Left renal cortex interstitium (tissue), 4 donors: Measurements from ENCODE around the gene ACTR5. TPM values are rescaled to one million over a fixed set of nuclear protein-coding genes. Genes with fewer than 3 reads are reported as not detected.
"Not testable (repeated sequence)": the region's sequence is repeated elsewhere in the genome, so short reads cannot be mapped to it uniquely, and the experiment has no call there.

Experiments used
- DNase-seq, 4 donors: peaks; one replicate each; pipeline ENCODE4 v3.0.0-alpha.2; 2013; ENCODE audit warnings: low read depth in 4 of 4, low spot score in 2 of 4, missing footprints in 1 of 4
- polyA plus RNA-seq, 4 donors: library from polyadenylated mRNA; unstranded; fragments of 120-200 nt; gene quantifications; one replicate each; pipeline ENCODE4 v1.2.1, GENCODE V29; 2013; ENCODE audit not compliant: insufficient read length in 4 of 4

ACTR5 gene
- polyA plus RNA-seq, 4 donors = 9.2 to 10.9 (median 9.8) TPM

- DNase-seq = no peak
These were observed 13.9 kb downstream of the ACTR5 start for GRCh38 chr20:38762174-38762573.

DNA sequence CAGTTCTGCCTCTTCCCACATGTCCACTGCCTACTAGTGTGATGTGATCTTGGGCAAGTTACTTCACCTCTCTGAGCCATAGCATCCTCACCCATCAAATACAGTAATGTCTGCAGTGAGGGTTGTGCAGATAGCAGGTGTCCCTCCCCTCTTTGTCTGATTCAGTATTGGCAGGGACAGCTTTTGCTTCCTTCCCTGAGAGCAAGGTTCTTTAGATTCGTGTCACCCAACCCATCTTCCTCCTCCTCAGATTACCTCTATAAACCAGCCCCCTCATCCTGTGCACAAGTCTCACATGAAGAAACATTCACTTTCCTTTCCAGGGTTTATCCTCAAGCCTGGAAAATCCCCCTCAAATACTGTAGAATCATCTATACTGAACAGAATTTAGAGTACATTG is 15.4 kb downstream of the ACTR5 start:
- no peak for DNase-seq

DNA sequence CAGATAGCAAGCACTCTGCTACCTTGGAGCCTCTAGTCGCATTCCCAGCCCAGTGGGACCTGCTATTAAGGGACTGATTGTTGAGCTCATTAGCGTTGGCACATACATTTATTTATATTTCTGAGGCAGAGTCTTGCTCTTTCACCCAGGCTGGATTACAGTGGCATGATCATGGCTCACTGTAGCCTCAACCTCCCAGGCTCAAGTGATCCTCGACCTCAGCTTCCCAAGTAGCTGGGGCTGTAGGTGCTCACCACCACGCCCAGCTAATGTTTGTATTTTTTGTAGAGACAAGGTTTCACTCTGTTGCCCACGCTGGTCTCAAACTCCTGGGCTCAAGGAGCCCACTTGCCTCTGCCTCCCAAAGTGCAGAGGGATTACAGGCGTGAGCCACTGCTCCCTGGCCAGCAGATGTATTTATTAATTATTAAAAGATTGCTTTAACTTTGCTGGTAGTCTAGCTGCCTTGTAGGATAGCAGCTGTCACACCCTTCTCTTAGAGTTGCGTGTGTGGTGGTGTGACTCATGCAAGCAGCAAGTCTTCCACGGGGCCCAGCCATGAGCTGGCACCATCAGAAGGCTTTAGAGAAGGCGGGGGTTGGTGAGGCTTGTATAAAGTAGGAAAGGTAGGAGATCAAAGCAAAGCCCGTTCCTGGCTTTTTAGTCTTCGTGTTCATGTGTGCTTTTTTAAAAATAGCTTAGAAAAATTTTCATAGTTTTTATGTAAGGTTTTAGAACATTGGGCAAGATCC is 16.5 kb downstream of the ACTR5 start:
- no peak for DNase-seq

DNA sequence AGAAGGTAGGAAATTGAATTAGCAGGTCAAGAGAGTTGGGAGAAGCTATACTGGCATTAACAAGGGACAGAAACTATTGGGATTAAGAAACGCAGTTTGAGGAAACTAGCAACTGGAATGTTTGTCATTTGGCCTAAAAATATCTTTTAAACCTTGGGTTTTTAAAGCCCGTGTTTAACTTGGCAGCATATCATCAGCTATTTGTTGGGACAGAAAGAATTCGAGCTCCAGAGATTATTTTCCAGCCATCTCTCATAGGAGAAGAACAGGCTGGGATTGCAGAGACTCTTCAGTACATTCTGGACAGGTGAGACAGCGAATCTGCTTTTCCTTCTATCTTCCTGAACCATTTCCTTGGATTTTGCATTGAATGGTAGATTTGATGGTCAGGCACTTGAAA is 17.8 kb downstream of the ACTR5 start:
- DNase-seq = no peak

- no peak for DNase-seq
These were observed 21.4 kb downstream of the ACTR5 start for GRCh38 chr20:38769376-38770295.

DNA sequence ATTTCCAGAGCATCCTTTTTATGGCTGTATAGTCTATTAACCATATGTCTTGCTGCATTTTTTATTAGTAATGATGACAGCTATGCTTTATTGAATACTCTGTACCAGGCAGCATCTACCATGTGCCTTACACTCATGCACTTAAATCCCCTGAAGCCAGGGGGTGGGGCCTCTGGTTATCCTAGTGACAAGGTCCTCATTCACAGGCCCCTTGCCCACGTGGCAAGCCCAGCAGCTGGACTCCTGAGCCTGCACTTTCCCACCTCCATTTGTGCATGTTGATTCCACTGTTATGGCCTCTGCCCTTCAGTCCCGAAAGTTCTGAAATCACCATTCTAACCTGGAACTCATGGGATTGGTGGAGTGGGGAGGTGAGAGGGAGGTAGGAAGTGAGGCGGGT is 22.3 kb downstream of the ACTR5 start:
- DNase-seq = no peak

DNA sequence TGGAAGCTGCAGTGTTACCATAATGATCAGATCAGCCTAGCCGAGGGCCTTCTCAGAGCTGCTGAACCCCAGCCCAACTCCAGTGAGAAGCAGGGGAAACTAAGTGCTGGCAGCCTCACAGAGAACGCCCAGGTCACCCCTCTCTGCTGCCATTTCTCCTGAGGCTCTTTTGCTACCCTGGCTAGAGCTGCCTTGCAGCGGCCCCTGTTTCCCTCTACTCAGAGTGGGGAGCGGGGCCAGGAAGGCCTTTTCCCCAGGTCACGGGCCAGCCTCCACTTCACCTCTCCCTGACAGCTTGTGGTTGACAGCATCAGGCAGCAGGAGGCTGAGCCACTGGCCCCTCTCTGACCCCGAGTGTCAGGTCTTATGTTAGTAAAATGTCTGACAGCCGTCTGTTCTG is 22.7 kb downstream of the ACTR5 start:
- no peak for DNase-seq

GRCh38 chr20:38771621-38772020 is 23.4 kb downstream of the ACTR5 start:
- DNase-seq = no peak

DNA sequence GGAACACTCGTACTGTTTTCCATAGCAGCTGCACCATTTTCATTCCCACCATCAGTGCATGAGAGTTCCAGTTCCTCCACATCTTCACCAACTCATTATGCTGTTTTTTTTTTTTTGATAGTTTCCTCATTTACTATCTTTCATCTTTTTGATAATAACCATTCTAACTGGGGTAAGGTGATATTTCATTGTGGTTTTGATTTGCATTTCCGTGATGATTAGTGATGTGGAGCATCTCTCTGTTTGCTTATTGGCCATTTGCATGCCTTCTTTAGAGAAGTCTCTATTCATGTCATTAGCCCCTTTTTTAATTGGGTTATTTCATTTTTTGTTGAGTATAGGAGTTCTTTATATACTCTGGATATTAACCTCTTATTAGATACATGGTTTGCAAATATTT is 25.9 kb downstream of the ACTR5 start:
- no peak for DNase-seq

GRCh38 chr20:38776363-38776762 is 28.1 kb downstream of the ACTR5 start:
- no peak for DNase-seq

DNA sequence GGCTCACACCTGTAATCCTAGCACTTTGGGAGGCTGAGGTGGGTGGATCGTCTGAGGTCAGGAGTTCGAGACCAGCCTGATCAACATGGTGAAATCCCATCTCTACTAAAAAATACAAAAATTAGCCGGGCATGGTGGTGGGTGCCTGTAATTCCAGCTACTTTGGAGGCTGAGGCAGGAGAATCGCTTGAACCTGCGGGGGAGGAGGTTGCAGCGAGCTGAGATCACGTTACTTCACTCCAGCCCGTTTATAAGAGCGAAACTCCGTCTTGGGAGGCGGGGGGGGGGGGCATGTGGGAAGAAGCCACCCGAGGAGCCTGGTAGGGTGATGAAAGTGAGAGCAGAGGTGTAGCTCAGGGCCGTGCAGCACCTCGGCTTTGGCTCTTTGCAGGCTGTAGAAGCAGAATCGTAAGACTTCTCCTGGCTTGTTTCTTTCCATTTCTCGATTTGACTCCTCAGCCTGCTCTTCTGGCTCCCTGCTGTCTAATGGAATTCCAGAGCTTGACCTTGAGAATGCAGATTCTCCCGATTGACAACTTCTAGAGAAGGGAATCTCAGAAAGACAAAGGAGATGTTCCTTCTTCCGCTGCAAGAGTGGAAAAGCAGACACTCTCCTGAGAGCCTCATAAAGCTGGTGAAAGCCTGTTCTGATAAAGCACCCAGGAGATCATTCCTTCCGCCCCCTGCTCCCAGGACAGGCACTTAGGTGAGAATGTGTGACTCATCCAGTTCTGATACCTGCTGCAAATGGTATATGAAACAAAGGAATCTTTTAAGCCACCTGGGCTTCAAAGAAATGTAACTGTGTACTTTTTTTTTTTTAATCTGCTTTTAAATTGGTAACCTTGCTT is 31.2 kb downstream of the ACTR5 start:
- DNase-seq = no peak

- no peak for DNase-seq
These were observed 34.0 kb downstream of the ACTR5 start for GRCh38 chr20:38782275-38782674.

DNA sequence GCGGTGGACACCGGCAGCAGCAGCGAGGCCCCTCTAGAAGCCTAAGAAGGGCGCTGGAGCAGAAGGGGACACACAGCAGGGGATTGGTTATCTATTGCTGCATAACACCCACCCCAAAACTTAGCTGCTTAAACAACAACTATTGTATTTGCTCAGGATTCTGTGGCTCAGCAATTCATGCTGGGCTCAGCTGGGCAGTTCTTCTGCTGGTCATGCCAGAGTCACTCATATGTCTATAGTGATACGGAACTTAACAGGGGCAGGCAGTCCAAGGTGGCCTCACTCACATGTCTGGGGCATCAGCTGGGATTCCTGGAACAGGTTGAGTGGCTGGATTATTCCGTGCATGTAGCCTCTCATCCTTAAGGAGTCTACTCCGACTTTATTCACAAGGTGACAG is 39.6 kb downstream of the ACTR5 start:
- DNase-seq = no peak

DNA sequence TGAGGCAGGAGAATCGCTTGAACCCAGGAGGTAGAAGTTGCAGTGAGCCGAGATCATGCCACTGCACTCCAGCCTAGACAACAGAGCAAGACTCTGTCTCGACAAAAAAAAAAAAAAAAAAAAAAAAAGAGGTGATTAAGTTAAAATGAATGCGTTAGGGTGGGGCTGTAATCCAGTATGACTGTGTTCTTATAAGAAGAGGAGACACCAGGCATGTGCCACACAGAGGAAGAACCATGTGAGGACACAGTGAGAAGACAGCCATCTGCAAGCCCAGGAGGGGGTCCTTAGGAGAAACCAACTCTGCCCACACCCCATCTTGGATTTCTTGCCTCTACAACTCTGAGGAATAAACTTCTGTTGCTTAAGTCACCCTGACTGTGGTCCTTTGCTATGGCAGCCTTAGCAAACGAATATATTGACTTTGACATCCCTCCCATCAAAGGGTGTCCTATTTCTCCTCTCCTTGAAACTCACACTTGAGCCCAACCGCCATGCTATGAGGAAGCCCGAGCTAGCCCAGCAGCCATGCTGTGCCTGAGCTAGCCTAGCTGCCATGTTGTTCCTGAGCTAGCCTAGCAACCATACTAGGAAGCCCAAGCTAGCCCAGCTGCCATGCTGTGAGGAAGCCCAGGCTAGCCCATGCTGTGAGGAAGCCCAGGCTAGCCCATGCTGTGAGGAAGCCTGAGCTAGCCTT is 41.4 kb downstream of the ACTR5 start:
- DNase-seq = no peak

- no peak for DNase-seq
These were observed 42.2 kb downstream of the ACTR5 start for GRCh38 chr20:38790200-38791053.

- DNase-seq = no peak
These were observed 43.0 kb downstream of the ACTR5 start for GRCh38 chr20:38791291-38791690.

DNA sequence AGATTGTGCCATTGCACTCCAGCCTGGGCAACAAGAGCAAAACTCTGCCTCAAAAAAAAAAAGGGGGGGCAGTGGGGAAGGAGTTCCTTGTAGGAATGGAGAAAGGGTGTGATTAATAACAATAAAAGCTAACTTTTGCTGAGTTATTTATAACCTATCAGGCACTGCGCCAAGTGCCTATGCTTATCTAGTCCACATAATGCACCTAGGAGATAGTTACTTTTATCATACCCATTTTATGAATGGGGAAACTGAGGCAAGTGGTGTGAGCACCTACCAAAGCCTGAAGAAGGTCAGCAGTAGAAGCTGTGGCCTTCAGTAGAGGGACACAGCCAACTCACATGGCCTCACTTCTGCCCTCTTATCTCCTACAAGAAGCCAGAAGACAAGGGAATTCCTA is 43.7 kb downstream of the ACTR5 start:
- DNase-seq = no peak

GRCh38 chr20:38794057-38794456 is 45.8 kb downstream of the ACTR5 start:
- not testable (repeated sequence) for DNase-seq

- DNase-seq = no peak
These were observed 50.0 kb downstream of the ACTR5 start for GRCh38 chr20:38798266-38798665.
